Thymus (tissue), 2 donors: ENCODE measurements around the gene MVB12A. TPM values are rescaled to one million over a fixed set of nuclear protein-coding genes. Genes with fewer than 3 reads are reported as not detected.

Source experiments
- polyA plus RNA-seq: library from polyadenylated mRNA; stranded (reverse); fragments of 200-250 nt; gene quantifications from one replicate; pipeline ENCODE4 v1.2.3, GENCODE V29; 2013
- total RNA-seq: library from RNA; stranded (reverse); fragments of 120-200 nt; gene quantifications from one replicate; pipeline ENCODE4 v1.2.4, GENCODE V29; 2013
- donor health status: healthy.

The MVB12A gene
- total and polyA plus RNA-seq, 2 donors = 27.8 to 56.8 TPM

Other genes with a start within 250 kb of the MVB12A start
- gene USE1, start 204.7 kb upstream of the MVB12A start, total RNA-seq = 21.3 TPM
- 52.9 TPM for gene USE1, start 204.7 kb upstream of the MVB12A start, polyA plus RNA-seq
- gene OCEL1, start 193.8 kb upstream of the MVB12A start, total RNA-seq = 6.2 TPM
- 24.8 TPM for gene OCEL1, start 193.8 kb upstream of the MVB12A start, polyA plus RNA-seq
- 9.4 TPM for gene NR2F6, start 174.1 kb upstream of the MVB12A start, total RNA-seq
- 15.0 TPM for gene NR2F6, start 174.1 kb upstream of the MVB12A start, polyA plus RNA-seq
- 0.76 TPM for gene USHBP1, start 155.3 kb upstream of the MVB12A start, total RNA-seq
- 4.4 TPM for gene USHBP1, start 155.3 kb upstream of the MVB12A start, polyA plus RNA-seq
- gene BABAM1, start 152.6 kb upstream of the MVB12A start, total RNA-seq = 97.0 TPM
- gene BABAM1, start 152.6 kb upstream of the MVB12A start, polyA plus RNA-seq = 94.4 TPM
- gene ANKLE1, start 138.1 kb upstream of the MVB12A start, total RNA-seq = 1.6 TPM
- gene ANKLE1, start 138.1 kb upstream of the MVB12A start, polyA plus RNA-seq = 0.64 TPM
- gene ABHD8, start 116.6 kb upstream of the MVB12A start, total RNA-seq = 9.7 TPM
- gene ABHD8, start 116.6 kb upstream of the MVB12A start, polyA plus RNA-seq = 10.3 TPM
- 78.3 TPM for gene MRPL34, start 114.2 kb upstream of the MVB12A start, total RNA-seq
- gene MRPL34, start 114.2 kb upstream of the MVB12A start, polyA plus RNA-seq = 123 TPM
- gene DDA1, start 110.5 kb upstream of the MVB12A start, total RNA-seq = 23.5 TPM
- 51.7 TPM for gene DDA1, start 110.5 kb upstream of the MVB12A start, polyA plus RNA-seq
- gene ANO8, start 85.2 kb upstream of the MVB12A start, total RNA-seq = 2.2 TPM
- 13.5 TPM for gene ANO8, start 85.2 kb upstream of the MVB12A start, polyA plus RNA-seq
- 8.9 TPM for gene GTPBP3, start 82.5 kb upstream of the MVB12A start, total RNA-seq
- 17.4 TPM for gene GTPBP3, start 82.5 kb upstream of the MVB12A start, polyA plus RNA-seq
- gene PLVAP, start 42.7 kb upstream of the MVB12A start, total RNA-seq = 11.7 TPM
- 57.1 TPM for gene PLVAP, start 42.7 kb upstream of the MVB12A start, polyA plus RNA-seq
- gene CCDC194, start 25.9 kb upstream of the MVB12A start, total RNA-seq = 0.28 TPM
- gene CCDC194, start 25.9 kb upstream of the MVB12A start, polyA plus RNA-seq = 0.55 TPM
- gene BST2, start 14.4 kb upstream of the MVB12A start, total RNA-seq = 107 TPM
- gene BST2, start 14.4 kb upstream of the MVB12A start, polyA plus RNA-seq = 221 TPM
- gene TMEM221, start 28.6 kb downstream of the MVB12A start, total RNA-seq = 0.19 TPM
- 3.2 TPM for gene TMEM221, start 28.6 kb downstream of the MVB12A start, polyA plus RNA-seq
- gene NXNL1, start 40.9 kb downstream of the MVB12A start, total RNA-seq = not detected
- gene NXNL1, start 40.9 kb downstream of the MVB12A start, polyA plus RNA-seq = not detected
- gene SLC27A1, start 50.5 kb downstream of the MVB12A start, total RNA-seq = 2.0 TPM
- 11.9 TPM for gene SLC27A1, start 50.5 kb downstream of the MVB12A start, polyA plus RNA-seq
- 62.6 TPM for gene PGLS, start 91.6 kb downstream of the MVB12A start, total RNA-seq
- 73.5 TPM for gene PGLS, start 91.6 kb downstream of the MVB12A start, polyA plus RNA-seq
- 22.3 TPM for gene COLGALT1, start 135.6 kb downstream of the MVB12A start, total RNA-seq
- gene COLGALT1, start 135.6 kb downstream of the MVB12A start, polyA plus RNA-seq = 69.5 TPM